H9 (cell line): ENCODE results near the gene GBE1. TPM values are rescaled to one million over a fixed set of nuclear protein-coding genes. Genes with fewer than 3 reads are reported as not detected.

Source experiments
- DNase-seq: peaks from one replicate; pipeline ENCODE4 v3.0.0-alpha.2; 2017
- H2AFZ ChIP-seq: one replicate; pipeline ENCODE4 v1.6.1; 2013; ENCODE audit warnings: mild to moderate bottlenecking, low read length, control low read depth, moderate library complexity
- H2AK5ac ChIP-seq: 2 replicates; pipeline ENCODE4 v1.6.1; 2013; ENCODE audit warnings: low read length, control low read depth, mixed read lengths; ENCODE audit not compliant: insufficient read length
- H2BK120ac ChIP-seq: one replicate; pipeline ENCODE4 v1.6.1; 2013; ENCODE audit warnings: low read depth, mild to moderate bottlenecking, low read length, control low read depth, inconsistent platforms; ENCODE audit not compliant: poor library complexity, severe bottlenecking
- H2BK12ac ChIP-seq: 2 replicates; pipeline ENCODE4 v1.6.1; 2013; ENCODE audit warnings: low read length, control low read depth, mixed read lengths, low read depth; ENCODE audit not compliant: insufficient read length
- H2BK15ac ChIP-seq: 2 replicates; pipeline ENCODE4 v1.6.1; 2013; ENCODE audit warnings: low read depth, low read length, control low read depth
- H2BK20ac ChIP-seq: one replicate; pipeline ENCODE4 v1.6.1; 2013; ENCODE audit warnings: low read depth, mild to moderate bottlenecking, low read length, control low read depth, inconsistent platforms; ENCODE audit not compliant: poor library complexity, severe bottlenecking
- H2BK5ac ChIP-seq: 2 replicates; pipeline ENCODE4 v1.6.1; 2013; ENCODE audit warnings: low read length, control low read depth, mixed read lengths; ENCODE audit not compliant: insufficient read length
- H3K14ac ChIP-seq: 2 replicates; pipeline ENCODE4 v1.6.1; 2013; ENCODE audit warnings: low read length, control low read depth; ENCODE audit not compliant: insufficient read depth
- H3K18ac ChIP-seq: 2 replicates; pipeline ENCODE4 v1.6.1; 2013; ENCODE audit warnings: low read depth, mild to moderate bottlenecking, mixed read lengths, low read length, control low read depth; ENCODE audit not compliant: insufficient read length
- H3K23ac ChIP-seq: 2 replicates; pipeline ENCODE4 v1.6.1; 2013; ENCODE audit warnings: low read length, control low read depth, mixed read lengths, low read depth; ENCODE audit not compliant: insufficient read length
- H3K23me2 ChIP-seq: 2 replicates; pipeline ENCODE4 v1.6.1; 2013; ENCODE audit warnings: low read depth, mild to moderate bottlenecking, mixed read lengths, low read length, control low read depth; ENCODE audit not compliant: insufficient read length, poor library complexity, severe bottlenecking
- H3K27ac ChIP-seq: 2 replicates; pipeline ENCODE4 v1.5.1; 2013; ENCODE audit warnings: low read length, control low read depth, mixed read lengths, low read depth; ENCODE audit not compliant: insufficient read length
- H3K27me3 ChIP-seq: 2 replicates; pipeline ENCODE4 v1.6.1; 2013; ENCODE audit warnings: low read length, control low read depth, inconsistent platforms; ENCODE audit not compliant: insufficient read depth
- H3K4ac ChIP-seq: 2 replicates; pipeline ENCODE4 v1.6.1; 2013; ENCODE audit warnings: low read depth, mild to moderate bottlenecking, control low read depth, inconsistent platforms, low read length, moderate library complexity
- H3K4me1 ChIP-seq: 2 replicates; pipeline ENCODE4 v1.6.1; 2013; ENCODE audit warnings: low read length, control low read depth, inconsistent platforms; ENCODE audit not compliant: insufficient read depth
- H3K4me2 ChIP-seq: 2 replicates; pipeline ENCODE4 v1.6.1; 2013; ENCODE audit warnings: low read length, control low read depth, mixed read lengths; ENCODE audit not compliant: insufficient read length, insufficient read depth
- H3K56ac ChIP-seq: 2 replicates; pipeline ENCODE4 v1.6.1; 2013; ENCODE audit warnings: low read depth, mild to moderate bottlenecking, mixed read lengths, low read length, control low read depth; ENCODE audit not compliant: insufficient read length
- H3K79me1 ChIP-seq: 2 replicates; pipeline ENCODE4 v1.6.1; 2013; ENCODE audit warnings: low read depth, mild to moderate bottlenecking, moderate library complexity, low read length, control low read depth, inconsistent platforms; ENCODE audit not compliant: insufficient read depth, poor library complexity, severe bottlenecking
- H3K79me2 ChIP-seq: 2 replicates; pipeline ENCODE4 v1.6.1; 2013; ENCODE audit warnings: low read length, control low read depth, inconsistent platforms; ENCODE audit not compliant: insufficient read depth
- H3K9ac ChIP-seq: 2 replicates; pipeline ENCODE4 v1.6.1; 2013; ENCODE audit warnings: low read length, control low read depth, mixed read lengths; ENCODE audit not compliant: insufficient read length; ENCODE audit errors: extremely low read depth
- H3K9me3 ChIP-seq: one replicate; pipeline ENCODE4 v1.6.1; 2013; ENCODE audit warnings: low read depth, low read length, inconsistent platforms; ENCODE audit not compliant: control insufficient read depth
- H3T11ph ChIP-seq: one replicate; pipeline ENCODE4 v1.6.1; 2013; ENCODE audit warnings: mild to moderate bottlenecking, low read length, control low read depth, inconsistent platforms
- H4K20me1 ChIP-seq: one replicate; pipeline ENCODE4 v1.6.1; 2013; ENCODE audit not compliant: control insufficient read depth, insufficient read length, insufficient read depth
- H4K5ac ChIP-seq: 2 replicates; pipeline ENCODE4 v1.6.1; 2013; ENCODE audit warnings: low read depth, mild to moderate bottlenecking, mixed read lengths, low read length, control low read depth; ENCODE audit not compliant: insufficient read length
- H4K8ac ChIP-seq: replicated peaks from 2 replicates; pipeline ENCODE4 v1.6.1; 2013; ENCODE audit warnings: low read length, control low read depth, mixed read lengths, low read depth; ENCODE audit not compliant: insufficient read length
- H4K91ac ChIP-seq: 2 replicates; pipeline ENCODE4 v1.6.1; 2013; ENCODE audit warnings: low read depth, mild to moderate bottlenecking, moderate library complexity, mixed read lengths, low read length, control low read depth; ENCODE audit not compliant: insufficient read length
- H3K27ac Mint-ChIP-seq, 3 experiments: 2 replicates in 2 of 3; 3 replicates in 1 of 3; pipeline ENCODE4 v1.8.0; 2020 to 2021; ENCODE audit warnings: mixed read lengths in 3 of 3, mild to moderate bottlenecking in 1 of 3, moderate library complexity in 1 of 3
- H3K27me3 Mint-ChIP-seq: 2 replicates; pipeline ENCODE4 v1.8.0; 2021; ENCODE audit warnings: low read depth, mild to moderate bottlenecking, moderate library complexity, mixed read lengths
- H3K36me3 Mint-ChIP-seq, 3 experiments: 2 replicates in 2 of 3; 3 replicates in 1 of 3; pipeline ENCODE4 v1.8.0; 2020 to 2021; ENCODE audit warnings: low read depth in 3 of 3, mixed read lengths in 3 of 3; ENCODE audit not compliant: insufficient read depth in 1 of 3
- H3K4me1 Mint-ChIP-seq, 2 experiments: 2 replicates each; pipeline ENCODE4 v1.8.0; 2020; ENCODE audit warnings: mixed read lengths in 2 of 2
- H3K4me3 Mint-ChIP-seq, 2 experiments: 2 replicates in 1 of 2; 3 replicates in 1 of 2; pipeline ENCODE4 v1.8.0; 2020 to 2021; ENCODE audit warnings: mild to moderate bottlenecking in 2 of 2, mixed read lengths in 2 of 2, moderate library complexity in 1 of 2
- H3K9me3 Mint-ChIP-seq, 2 experiments: 2 replicates in 1 of 2; 3 replicates in 1 of 2; pipeline ENCODE4 v1.8.0; 2020; ENCODE audit warnings: mild to moderate bottlenecking in 2 of 2, mixed read lengths in 2 of 2, moderate library complexity in 1 of 2
- CTCF ChIP-seq: fragments of 200-600 bp; sonication (generic); conservative IDR thresholded peaks from 3 replicates; pipeline ENCODE4 v1.8.0; 2021; ENCODE audit warnings: antibody characterized with exemption, mild to moderate bottlenecking
- WGBS: extraction: QIAGEN DNeasy Blood & Tissue Kit; methylation state at CpG from one replicate; pipeline ENCODE4 v1.1.7; 2013; ENCODE audit warnings: missing lambda C conversion rate, low lambda C conversion rate, mixed read lengths; ENCODE audit not compliant: insufficient read length; ENCODE audit errors: extremely low coverage; 5-methylcytosine and 5-hydroxymethylcytosine counted together
- total RNA-seq: library from RNA; stranded (reverse); gene quantifications from 2 replicates; pipeline ENCODE4 v1.2.1, GENCODE V29; 2021

The GBE1 gene
- total RNA-seq, 1 experiment from 2014 or later: 13.8 TPM

- H3K23me2 ChIP-seq: no peaks in the 10 kb centered on the region
- TF ChIP-seq CTCF: no peak
- H4K8ac ChIP-seq: no peak overlapping the region
- H4K91ac ChIP-seq: no peak overlapping the region
- no peak overlapping the region for H2BK15ac ChIP-seq
- H3K27ac Mint-ChIP-seq: no peak overlapping the region
- H3K9ac ChIP-seq: no peak overlapping the region
- no peak overlapping the region for H2AFZ ChIP-seq
- no peaks in the 10 kb centered on the region for H3K36me3 Mint-ChIP-seq
- no peak overlapping the region for H3K18ac ChIP-seq
- no peak overlapping the region for H2BK120ac ChIP-seq
- H3K4me1 ChIP-seq: no peaks in the 10 kb centered on the region
- no peaks in the 10 kb centered on the region for H3K4me1 Mint-ChIP-seq
- H3K9me3 ChIP-seq: no peaks in the 10 kb centered on the region
- DNase-seq: no peak
- no peak overlapping the region for H4K5ac ChIP-seq
- no peaks in the 10 kb centered on the region for H3K79me1 ChIP-seq
- WGBS: no CpG with 5 or more reads among the region's 2 CpGs
- no peak overlapping the region for H3K4ac ChIP-seq
- H3K4me2 ChIP-seq: no peak overlapping the region
- H3K4me3 Mint-ChIP-seq: no peak overlapping the region
- H3K14ac ChIP-seq: no peak overlapping the region
- H2AK5ac ChIP-seq: no peak overlapping the region
- H2BK20ac ChIP-seq: no peak overlapping the region
- no peak overlapping the region for H2BK12ac ChIP-seq
- no peaks in the 10 kb centered on the region for H3K27me3 ChIP-seq
- H2BK5ac ChIP-seq: no peak overlapping the region
- H3K23ac ChIP-seq: no peak overlapping the region
- H3K79me2 ChIP-seq: no peaks in the 10 kb centered on the region
- H3T11ph ChIP-seq: no peak overlapping the region
- no peaks in the 10 kb centered on the region for H3K9me3 Mint-ChIP-seq
- H4K20me1 ChIP-seq: no peaks in the 10 kb centered on the region
- no peak overlapping the region for H3K27ac ChIP-seq
- H3K27me3 Mint-ChIP-seq: no peaks in the 10 kb centered on the region
- H3K56ac ChIP-seq: no peak overlapping the region
Measured at GRCh38 chr3:81601707-81602305, 159.6 kb downstream of the GBE1 start.
